NB4 (cell line): Measurements from ENCODE around the gene FSIP2.
A peak's percentile ranks its signal among the peaks of the same experiment; 100 is the strongest.

Experiments used
- DNase-seq: peaks from one replicate; pipeline ENCODE4 v3.0.0; 2010; ENCODE audit warnings: low read depth
- H3K4me3 ChIP-seq: one replicate; pipeline ENCODE4 v1.5.1; 2011; ENCODE audit warnings: mild to moderate bottlenecking, low read depth, low read length, moderate library complexity
- CTCF ChIP-seq: IDR thresholded peaks from one replicate; pipeline ENCODE4 v1.5.1; 2012; ENCODE audit warnings: low read depth, low read length
- MAX ChIP-seq: IDR thresholded peaks from 2 replicates; pipeline ENCODE4 v1.6.1; 2011; ENCODE audit warnings: low read depth, low read length
- MYC ChIP-seq: IDR thresholded peaks from 2 replicates; pipeline ENCODE4 v1.6.1; 2011; ENCODE audit warnings: low read depth, low read length
- POLR2A ChIP-seq: IDR thresholded peaks from 2 replicates; pipeline ENCODE4 v1.6.1; 2011; ENCODE audit warnings: mild to moderate bottlenecking; ENCODE audit not compliant: insufficient read length; ENCODE audit errors: extremely low read depth

Gene FSIP2

GRCh38 chr2:185828326-185828725 is 89.7 kb downstream of the FSIP2 start:
- TF ChIP-seq POLR2A = no peak
- TF ChIP-seq CTCF = no peak
- TF ChIP-seq MAX = no peak
- no peak for TF ChIP-seq MYC
- no peak for DNase-seq
- no peak overlapping the region for H3K4me3 ChIP-seq

- TF ChIP-seq POLR2A (no peak), CTCF (no peak), MYC (no peak), MAX (no peak)
- no peak for DNase-seq
- H3K4me3 ChIP-seq = no peak overlapping the region
Measured at GRCh38 chr2:185833864-185834263, 95.3 kb downstream of the FSIP2 start.

GRCh38 chr2:185835974-185836373 is 97.4 kb downstream of the FSIP2 start:
- H3K4me3 ChIP-seq = no peak overlapping the region
- DNase-seq = peak; percentile 22
- TF ChIP-seq MYC (no peak), MAX (no peak), CTCF (no peak), POLR2A (no peak)

- TF ChIP-seq POLR2A (no peak), CTCF (no peak), MYC (no peak), MAX (no peak)
- no peak for DNase-seq
- no peak overlapping the region for H3K4me3 ChIP-seq
Measured at GRCh38 chr2:185854885-185855284, 116.3 kb downstream of the FSIP2 start.

- H3K4me3 ChIP-seq = no peak overlapping the region
- TF ChIP-seq MYC = no peak
- no peak for TF ChIP-seq MAX
- no peak for TF ChIP-seq POLR2A
- TF ChIP-seq CTCF = no peak
- no peak for DNase-seq
Measured at GRCh38 chr2:185857691-185858090, 119.1 kb downstream of the FSIP2 start.

- no peak for DNase-seq
- TF ChIP-seq MAX (no peak), CTCF (no peak), POLR2A (no peak), MYC (no peak)
- H3K4me3 ChIP-seq = no peak overlapping the region
Measured at GRCh38 chr2:185859506-185859905, 120.9 kb downstream of the FSIP2 start.
